ENCODE data around the gene TAP2.

GRCh38 chr6:32842690-32843089 is 4.2 kb upstream of the TAP2 start:
- no peak for TF ChIP-seq POLR2A (IDR thresholded peaks at IDR 0.05; ENCODE audit: insufficient read depth in 1 of 2, low read depth in 2 of 2, low read length in 2 of 2)
- TF ChIP-seq SIN3A (IDR thresholded peaks at IDR 0.05; ENCODE audit: borderline replicate concordance, low read depth, low read length) = no peak
- no peak for TF ChIP-seq NFE2L2 (IDR thresholded peaks at IDR 0.05; ENCODE audit: low read length)
- no peak for TF ChIP-seq ZNF207 (IDR thresholded peaks at IDR 0.05; ENCODE audit: borderline replicate concordance)
- TF ChIP-seq HDAC1 (CRISPR knock-in tag; IDR thresholded peaks at IDR 0.05) = no peak
